HEK293T (cell line): Measurements from ENCODE around the gene PCDHGC4.

ENCODE experiments used
- BHLHE40 ChIP-seq: fragments of 450-650 bp; IDR thresholded peaks from 2 replicates; pipeline ENCODE4 v1.6.1; 2016; ENCODE audit warnings: mild to moderate bottlenecking, moderate library complexity, borderline replicate concordance
- CTBP1 ChIP-seq: fragments of 450-650 bp; IDR thresholded peaks from 2 replicates; pipeline ENCODE4 v1.6.1; 2016; ENCODE audit warnings: borderline replicate concordance
- ELF4 ChIP-seq: fragments of 450-650 bp; IDR thresholded peaks from 2 replicates; pipeline ENCODE4 v1.6.1; 2017; ENCODE audit warnings: antibody characterized with exemption
- FOXK2 ChIP-seq: fragments of 450-650 bp; IDR thresholded peaks from 2 replicates; pipeline ENCODE4 v1.6.1; 2016; ENCODE audit warnings: mild to moderate bottlenecking
- FOXM1 ChIP-seq: fragments of 450-650 bp; IDR thresholded peaks from 2 replicates; pipeline ENCODE4 v1.6.1; 2017; ENCODE audit warnings: mild to moderate bottlenecking, borderline replicate concordance
- LEF1 ChIP-seq: fragments of 450-650 bp; IDR thresholded peaks from 2 replicates; pipeline ENCODE4 v1.6.1; 2017; ENCODE audit warnings: mild to moderate bottlenecking, borderline replicate concordance
- NFRKB ChIP-seq: fragments of 450-650 bp; IDR thresholded peaks from 2 replicates; pipeline ENCODE4 v1.6.1; 2016; ENCODE audit warnings: mild to moderate bottlenecking, moderate library complexity
- SP1 ChIP-seq: fragments of 450-650 bp; IDR thresholded peaks from 2 replicates; pipeline ENCODE4 v1.6.1; 2017
- SUZ12 ChIP-seq: fragments of 450-650 bp; IDR thresholded peaks from 2 replicates; pipeline ENCODE4 v1.6.1; 2016; ENCODE audit warnings: mild to moderate bottlenecking
- TARDBP ChIP-seq: fragments of 450-650 bp; IDR thresholded peaks from 2 replicates; pipeline ENCODE4 v1.6.1; 2016
- ZNF384 ChIP-seq: fragments of 450-650 bp; IDR thresholded peaks from 2 replicates; pipeline ENCODE4 v1.6.1; 2016
- TF ChIP-seq, protein P1 (sequence below): fragments of 450-650 bp; IDR thresholded peaks from 2 replicates; pipeline ENCODE4 v1.6.1; 2016

DNA sequence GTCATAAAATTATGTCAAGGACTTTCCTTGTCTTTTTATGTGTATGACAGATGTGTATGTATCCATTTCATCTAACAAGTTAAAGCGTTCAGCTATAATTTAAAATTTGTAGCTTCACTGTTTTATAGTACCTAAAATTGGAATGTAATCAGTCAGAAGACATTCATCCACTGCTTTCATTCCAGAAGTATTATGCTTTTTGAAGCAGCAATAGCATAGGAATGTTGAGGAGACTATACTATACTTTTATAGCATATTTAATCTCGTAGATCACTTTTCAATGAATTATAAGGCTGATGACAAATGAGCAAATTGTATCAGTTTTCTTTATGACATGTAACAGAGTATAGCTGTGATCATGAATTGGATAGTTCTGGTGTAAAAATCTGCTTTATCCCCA, 47.6 kb upstream of the PCDHGC4 start:
- TF ChIP-seq, protein P1, sequence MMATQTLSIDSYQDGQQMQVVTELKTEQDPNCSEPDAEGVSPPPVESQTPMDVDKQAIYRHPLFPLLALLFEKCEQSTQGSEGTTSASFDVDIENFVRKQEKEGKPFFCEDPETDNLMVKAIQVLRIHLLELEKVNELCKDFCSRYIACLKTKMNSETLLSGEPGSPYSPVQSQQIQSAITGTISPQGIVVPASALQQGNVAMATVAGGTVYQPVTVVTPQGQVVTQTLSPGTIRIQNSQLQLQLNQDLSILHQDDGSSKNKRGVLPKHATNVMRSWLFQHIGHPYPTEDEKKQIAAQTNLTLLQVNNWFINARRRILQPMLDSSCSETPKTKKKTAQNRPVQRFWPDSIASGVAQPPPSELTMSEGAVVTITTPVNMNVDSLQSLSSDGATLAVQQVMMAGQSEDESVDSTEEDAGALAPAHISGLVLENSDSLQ, result no peak
- no peak for TF ChIP-seq SUZ12
- no peak for TF ChIP-seq NFRKB
- TF ChIP-seq TARDBP, result no peak
- TF ChIP-seq ZNF384, result no peak
- no peak for TF ChIP-seq SP1
- no peak for TF ChIP-seq CTBP1
- no peak for TF ChIP-seq FOXM1
- no peak for TF ChIP-seq LEF1
- TF ChIP-seq FOXK2, result no peak
- TF ChIP-seq BHLHE40, result no peak
- no peak for TF ChIP-seq ELF4
